HG02763 (cell line): ENCODE measurements around the gene FBLIM1.

Source experiments
- ATAC-seq: cut with Tn5 transposase; IDR thresholded peaks from one replicate; pipeline ENCODE4 v1.9.1; 2021; ENCODE audit warnings: mild to moderate bottlenecking, moderate library complexity; ENCODE audit not compliant: unreplicated experiment

Gene FBLIM1

DNA sequence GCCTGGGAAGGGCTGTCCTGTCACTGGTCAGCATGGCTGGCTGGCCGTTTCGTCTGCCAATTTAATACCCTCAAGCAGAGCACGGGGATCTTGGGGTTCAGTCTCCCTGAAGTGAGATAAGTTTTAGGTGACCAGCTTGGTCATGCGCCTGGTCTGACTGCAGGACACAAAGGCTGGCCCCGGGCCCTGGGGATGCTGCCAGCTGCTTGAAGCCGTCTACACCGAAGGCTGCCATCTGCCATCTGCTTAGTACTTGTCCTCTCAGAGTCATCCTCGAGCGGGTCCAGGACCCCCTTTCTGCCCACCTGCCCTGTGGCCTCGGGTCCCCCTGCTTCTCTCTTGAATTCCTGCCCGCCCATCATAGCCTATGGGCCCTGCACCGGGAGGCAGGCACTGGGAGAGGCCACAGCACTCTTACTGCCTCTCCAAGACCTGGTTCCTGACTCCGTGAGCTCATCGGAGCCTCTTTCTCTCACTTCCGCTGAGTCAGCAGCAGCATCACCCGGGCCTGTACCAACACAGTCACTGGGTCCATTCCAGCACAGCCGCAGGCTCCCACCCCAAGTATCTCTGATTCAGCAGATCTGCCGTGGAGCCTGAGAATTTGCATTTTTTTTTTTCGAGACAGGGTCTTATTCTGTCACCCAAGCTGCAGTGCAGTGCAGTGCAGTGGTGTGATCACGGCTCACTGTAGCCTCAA is 7.0 kb downstream of the FBLIM1 start:
- ATAC-seq: no peak

DNA sequence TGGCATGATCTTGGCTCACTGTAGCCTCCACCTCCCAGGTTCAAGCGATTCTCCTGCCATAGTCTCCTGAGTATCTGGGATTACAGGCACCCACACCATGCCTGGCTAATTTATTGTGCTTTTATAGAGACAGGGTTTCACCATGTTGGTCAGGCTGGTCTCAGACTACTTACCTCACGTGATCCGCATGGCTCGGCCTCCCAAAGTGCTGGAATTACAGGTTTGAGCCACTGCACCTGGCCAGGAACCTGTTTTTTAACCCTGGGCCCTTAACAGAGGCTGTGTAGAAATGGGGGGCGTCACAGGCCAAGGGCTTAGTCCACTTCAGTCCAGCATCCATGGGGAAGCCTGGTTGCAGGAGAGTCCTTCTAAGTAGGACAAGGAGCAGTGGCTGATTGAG is 9.3 kb downstream of the FBLIM1 start:
- ATAC-seq: no peak

- no peak for ATAC-seq
Measured at GRCh38 chr1:15768388-15768787, 9.8 kb downstream of the FBLIM1 start.

DNA sequence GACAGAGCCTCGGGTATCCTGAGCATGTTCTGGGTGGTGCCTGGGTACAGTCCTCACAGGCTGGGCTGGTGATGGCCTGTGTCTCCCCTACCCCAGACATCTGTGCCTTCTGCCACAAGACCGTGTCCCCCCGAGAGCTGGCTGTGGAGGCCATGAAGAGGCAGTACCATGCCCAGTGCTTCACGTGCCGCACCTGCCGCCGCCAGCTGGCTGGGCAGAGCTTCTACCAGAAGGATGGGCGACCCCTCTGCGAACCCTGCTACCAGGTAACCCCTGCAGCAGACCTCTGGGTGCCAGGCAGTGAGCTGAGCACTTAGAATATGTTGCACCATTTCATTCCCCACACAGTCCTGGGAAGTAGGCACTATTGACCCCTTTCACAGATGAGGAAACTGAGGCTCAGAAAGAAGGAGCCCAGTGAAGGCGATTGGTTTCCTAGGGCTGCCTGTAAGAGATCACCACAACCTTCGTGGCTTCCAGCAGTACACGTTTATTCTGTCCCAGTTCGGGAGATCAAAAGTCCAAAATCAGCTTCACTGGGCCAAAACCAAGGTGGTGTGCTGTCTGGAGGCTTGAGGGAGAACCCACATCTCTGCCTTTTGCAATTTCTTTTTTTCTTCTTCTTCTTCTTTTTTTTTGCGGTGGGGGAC is 11.8 kb downstream of the FBLIM1 start:
- no peak for ATAC-seq

- ATAC-seq: no peak
Measured at GRCh38 chr1:15771836-15772515, 13.4 kb downstream of the FBLIM1 start.

- ATAC-seq: no peak
Measured at GRCh38 chr1:15775706-15776105, 17.1 kb downstream of the FBLIM1 start.

DNA sequence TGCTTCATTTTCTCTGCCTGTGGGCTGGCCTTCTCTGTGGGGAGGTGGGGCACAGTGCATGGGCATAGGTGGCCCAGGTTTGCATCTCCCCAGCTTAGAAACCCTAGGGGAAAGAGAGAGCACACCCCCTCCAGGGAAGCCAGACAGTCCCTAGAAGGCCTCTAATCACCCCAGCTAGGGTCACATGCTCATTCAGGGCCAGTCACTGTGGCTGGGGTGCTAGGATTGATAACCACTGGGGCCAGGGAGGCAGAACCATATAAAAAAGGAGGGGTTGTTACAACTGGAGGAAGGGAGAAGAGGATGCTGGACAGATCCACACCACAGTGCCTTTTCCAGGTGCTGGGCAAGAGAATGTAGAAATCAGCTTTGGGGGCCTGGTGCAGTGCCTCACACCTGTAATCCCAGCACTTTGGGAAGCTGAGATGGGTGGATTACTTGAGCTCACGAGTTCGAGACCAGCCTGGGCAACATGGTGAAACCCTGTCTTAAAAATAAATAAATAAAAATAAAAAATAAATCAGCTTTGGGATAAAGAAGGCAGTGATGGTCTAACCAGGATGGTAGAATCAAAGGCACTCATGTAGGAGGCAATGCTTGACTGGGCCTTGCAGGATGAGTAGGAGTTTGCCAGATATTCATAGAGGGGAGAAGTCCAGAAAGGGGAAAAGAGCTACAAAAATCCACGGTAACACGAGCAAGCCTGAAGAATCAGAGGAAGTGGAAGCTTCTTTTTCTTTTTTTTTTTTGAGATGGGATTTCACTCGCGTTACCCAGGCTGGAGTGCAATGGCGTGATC is 19.5 kb downstream of the FBLIM1 start:
- ATAC-seq: no peak

DNA sequence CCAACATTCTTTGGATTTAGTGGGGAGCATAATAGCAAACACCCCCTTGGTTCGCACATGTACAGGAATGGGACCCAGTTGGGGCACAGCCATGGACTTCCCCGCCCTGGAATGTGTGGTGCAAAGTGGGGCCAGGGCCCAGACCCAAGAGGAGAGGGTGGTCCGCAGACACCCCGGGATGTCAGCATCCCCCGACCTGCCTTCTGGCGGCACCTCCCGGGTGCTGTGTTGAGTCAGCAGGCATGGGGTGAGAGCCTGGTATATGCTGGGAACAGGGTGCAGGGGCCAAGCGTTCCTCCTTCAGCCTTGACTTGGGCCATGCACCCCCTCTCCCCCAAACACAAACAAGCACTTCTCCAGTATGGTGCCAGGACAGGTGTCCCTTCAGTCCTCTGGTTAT is 27.1 kb downstream of the FBLIM1 start:
- no peak for ATAC-seq

DNA sequence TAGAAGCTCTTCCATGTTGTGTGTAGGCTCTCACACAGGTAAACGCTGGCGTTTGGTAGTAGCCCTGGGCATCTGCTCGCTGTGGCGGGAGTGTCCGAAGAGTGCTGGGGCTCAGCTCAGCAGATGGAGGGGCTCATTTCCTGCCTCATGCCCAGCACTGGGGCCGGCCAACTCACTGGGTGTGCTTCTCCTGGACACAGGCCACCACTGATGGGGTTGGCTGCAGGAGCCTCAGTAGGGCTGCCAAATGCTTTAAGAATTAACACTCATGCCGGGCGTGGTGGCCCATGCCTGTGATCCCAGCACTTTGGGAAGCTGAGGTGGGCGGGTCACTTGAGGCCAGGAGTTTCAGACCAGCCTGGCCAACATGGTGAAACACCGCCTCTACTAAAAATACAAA is 28.0 kb downstream of the FBLIM1 start:
- no peak for ATAC-seq

DNA sequence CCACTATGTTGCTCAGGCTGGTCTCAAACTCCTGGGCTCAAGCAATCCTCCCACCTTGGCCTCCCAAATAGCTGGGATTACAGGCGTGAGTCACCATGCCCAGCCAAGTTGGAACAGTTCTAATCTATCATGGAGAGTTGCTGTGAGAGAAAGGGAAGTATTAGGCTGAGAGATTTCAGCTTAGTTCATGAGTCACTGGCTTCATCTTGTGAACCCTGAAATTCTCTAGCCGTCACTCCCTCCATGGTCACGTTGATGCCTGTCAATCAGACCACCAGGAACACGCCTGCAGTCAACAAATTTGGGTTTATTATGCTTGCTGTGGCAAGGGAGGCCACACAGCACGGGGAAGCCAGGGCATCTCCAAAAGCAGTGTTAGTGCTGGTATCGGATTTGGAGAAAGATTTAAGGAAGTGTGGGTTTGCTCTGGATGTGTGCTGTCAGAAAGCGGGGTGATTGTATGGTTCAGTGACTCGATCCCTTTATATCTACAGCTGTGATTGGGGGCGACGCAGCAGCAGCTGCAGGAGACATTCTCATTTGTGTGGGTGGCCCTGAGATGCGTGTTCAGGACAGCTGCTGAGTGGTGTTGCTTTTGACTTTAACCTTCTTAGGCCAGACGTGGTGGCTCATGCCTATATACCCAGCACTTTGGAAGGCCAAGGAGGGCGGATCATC is 30.2 kb downstream of the FBLIM1 start:
- no peak for ATAC-seq

- no peak for ATAC-seq
Measured at GRCh38 chr1:15796086-15796462, 37.5 kb downstream of the FBLIM1 start.

DNA sequence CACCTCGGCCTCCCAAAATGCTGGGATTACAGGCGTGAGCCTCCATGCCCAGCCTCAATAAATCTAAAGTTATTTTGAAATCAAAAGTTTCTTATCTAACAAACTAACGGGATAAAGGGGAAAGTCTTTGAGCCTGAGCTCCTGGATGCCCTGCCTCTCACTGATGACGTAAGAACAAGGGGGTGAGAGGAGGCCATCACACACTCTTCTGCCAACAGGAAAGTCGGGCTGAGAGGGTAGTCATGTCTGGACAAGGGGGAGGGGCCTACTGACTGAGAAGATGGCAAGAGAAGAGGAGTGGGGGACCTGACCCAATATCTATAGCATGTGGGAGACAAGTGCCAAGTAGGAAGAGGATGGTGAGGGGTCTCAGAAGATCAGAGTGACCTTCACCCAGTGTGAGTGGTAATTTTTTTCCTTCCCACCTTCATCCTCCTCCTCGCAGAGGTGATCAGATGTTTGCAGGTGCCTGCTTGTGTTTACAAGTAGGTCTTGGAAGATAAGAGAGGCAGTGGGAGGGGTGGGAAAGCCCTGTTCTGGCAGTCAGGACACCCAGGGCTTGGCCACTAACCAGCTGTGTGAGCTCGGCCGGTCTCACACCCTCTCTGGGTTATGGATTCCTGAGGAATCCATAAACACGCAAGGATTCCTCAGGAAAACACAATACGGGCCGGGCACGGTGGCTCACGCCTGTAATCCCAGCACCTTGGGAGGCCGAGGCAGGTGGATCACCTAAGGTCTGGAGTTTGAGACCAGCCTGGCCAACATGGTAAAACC is 39.2 kb downstream of the FBLIM1 start:
- no peak for ATAC-seq

DNA sequence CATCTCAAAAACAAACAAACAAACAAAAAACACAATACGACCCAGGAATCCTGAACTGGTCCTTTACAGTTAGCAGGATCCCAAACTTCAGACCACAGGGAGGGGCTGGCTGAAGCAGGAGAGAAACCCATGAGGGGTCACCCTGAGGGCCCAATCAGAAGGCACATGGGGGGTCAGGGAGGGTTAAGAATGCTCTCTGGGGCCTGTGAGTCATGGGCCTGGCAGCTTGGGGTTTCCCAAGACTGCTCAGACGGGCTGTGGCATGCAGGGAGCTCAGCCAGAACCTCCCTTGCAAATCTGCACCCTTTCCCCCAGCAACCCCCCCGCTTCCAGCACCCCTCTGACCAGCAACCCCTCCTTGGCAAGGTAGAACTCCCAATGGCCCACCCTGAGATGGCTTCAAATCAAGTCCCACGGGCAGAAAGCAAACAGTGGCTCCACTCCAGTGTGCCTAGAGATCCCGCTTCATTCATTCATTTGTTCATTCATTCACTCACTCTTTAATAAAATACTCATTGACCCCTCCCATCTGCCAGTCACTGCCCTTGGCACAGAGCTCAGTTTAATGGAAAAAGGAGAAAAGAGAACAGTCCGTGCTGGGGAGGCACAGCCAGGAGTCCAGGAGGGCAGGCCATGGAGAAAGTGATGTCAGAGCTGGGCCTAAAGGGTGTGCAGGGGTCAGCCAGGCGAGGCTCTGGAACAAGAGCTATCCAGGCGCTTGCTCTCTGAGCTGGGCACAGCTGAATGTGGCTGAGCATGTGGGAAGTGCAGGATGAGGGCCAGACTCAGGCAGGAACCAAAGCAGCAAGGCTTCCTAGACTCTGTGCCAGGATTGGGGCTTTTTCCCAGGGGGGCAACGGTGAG is 40.6 kb downstream of the FBLIM1 start:
- no peak for ATAC-seq

DNA sequence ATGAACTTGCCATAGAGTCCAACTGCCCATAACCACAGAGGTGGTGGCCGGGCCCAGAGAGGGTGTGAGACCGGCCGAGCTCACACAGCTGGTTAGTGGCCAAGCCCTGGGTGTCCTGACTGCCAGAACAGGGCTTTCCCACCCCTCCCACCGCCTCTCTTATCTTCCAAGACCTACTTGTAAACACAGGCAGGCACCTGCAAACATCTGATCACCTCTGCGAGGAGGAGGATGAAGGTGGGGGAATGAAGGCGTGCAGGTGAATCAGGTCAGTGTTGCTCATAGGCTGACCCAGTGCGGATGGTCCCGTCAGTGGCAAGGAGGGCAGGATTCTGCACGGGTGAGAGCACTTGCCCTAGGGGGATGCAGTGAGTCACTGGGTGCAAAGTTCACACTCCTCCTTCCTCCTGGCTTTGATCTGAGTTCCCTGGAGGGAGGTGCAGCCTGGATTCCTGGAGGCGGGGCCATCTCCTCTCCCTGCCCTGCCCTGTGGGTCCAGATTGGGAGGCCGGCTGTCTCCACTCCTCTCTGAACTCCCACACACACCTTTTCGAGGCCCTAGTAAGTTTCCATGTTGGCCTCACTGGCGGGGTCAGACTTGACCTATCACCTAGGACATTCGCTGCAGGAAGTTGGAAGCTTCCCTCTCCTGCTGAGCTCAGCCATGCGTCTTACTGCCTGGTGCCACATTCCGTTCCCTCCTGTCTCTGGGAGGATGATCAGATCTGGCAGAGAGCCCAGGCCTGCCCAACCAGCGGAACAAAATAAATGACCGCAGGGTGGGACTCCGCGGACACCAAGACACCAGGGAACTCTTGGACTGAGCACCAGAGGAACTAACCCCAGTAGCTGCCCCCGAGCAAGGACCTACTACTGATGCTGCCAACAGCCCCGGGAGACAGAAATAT is 41.6 kb downstream of the FBLIM1 start:
- no peak for ATAC-seq

- ATAC-seq: no peak
Measured at GRCh38 chr1:15802234-15802965, 43.8 kb downstream of the FBLIM1 start.

- ATAC-seq: no peak
Measured at GRCh38 chr1:15803380-15803779, 44.8 kb downstream of the FBLIM1 start.

DNA sequence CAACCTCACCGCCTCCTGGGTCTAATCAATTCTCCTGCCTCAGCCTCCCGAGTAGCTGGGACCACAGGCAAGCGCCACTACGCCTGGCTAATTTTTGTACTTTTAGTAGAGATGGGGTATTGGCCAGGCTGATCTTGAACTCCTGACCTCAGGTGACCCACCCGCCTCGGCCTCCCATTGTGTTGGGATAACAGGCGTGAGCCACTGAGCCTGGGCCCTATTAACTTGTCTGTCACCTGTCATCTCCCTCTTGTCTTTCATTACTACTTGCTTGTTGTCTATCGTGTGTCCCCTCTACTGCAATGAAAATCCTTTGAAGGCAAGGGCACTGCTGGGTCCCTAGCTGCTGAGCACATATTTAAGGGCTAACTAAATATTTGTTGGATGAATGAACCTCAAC is 45.5 kb downstream of the FBLIM1 start:
- ATAC-seq: no peak

DNA sequence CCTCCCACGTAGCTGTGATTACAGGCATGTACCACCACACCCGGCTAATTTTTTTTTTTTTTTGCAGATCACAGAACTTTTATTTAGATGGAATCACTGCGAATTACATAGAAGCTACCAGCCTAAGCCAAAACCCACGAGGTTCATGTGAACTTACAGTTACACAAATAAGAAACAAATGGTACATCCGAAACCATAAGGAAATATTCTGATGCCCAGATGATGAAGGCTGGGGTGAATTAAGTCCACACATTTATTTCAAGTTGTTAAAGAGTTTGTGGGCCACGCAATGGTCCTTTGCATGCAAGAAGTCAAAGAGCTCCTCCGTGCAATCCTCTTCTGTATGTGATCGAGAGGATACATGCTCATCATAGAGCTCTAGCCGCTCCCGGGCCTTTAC is 48.5 kb downstream of the FBLIM1 start:
- no peak for ATAC-seq
